H9 (cell line): ENCODE results near the gene CHCHD4. TPM values are rescaled to one million over a fixed set of nuclear protein-coding genes. Genes with fewer than 3 reads are reported as not detected.

Experiments
- DNase-seq: peaks from one replicate; pipeline ENCODE4 v3.0.0-alpha.2; 2017
- H2AFZ ChIP-seq: one replicate; pipeline ENCODE4 v1.6.1; 2013; ENCODE audit warnings: mild to moderate bottlenecking, low read length, control low read depth, moderate library complexity
- H2AK5ac ChIP-seq: 2 replicates; pipeline ENCODE4 v1.6.1; 2013; ENCODE audit warnings: low read length, control low read depth, mixed read lengths; ENCODE audit not compliant: insufficient read length
- H2BK120ac ChIP-seq: one replicate; pipeline ENCODE4 v1.6.1; 2013; ENCODE audit warnings: low read depth, mild to moderate bottlenecking, low read length, control low read depth, inconsistent platforms; ENCODE audit not compliant: poor library complexity, severe bottlenecking
- H2BK12ac ChIP-seq: 2 replicates; pipeline ENCODE4 v1.6.1; 2013; ENCODE audit warnings: low read length, control low read depth, mixed read lengths, low read depth; ENCODE audit not compliant: insufficient read length
- H2BK15ac ChIP-seq: 2 replicates; pipeline ENCODE4 v1.6.1; 2013; ENCODE audit warnings: low read depth, low read length, control low read depth
- H2BK20ac ChIP-seq: one replicate; pipeline ENCODE4 v1.6.1; 2013; ENCODE audit warnings: low read depth, mild to moderate bottlenecking, low read length, control low read depth, inconsistent platforms; ENCODE audit not compliant: poor library complexity, severe bottlenecking
- H2BK5ac ChIP-seq: 2 replicates; pipeline ENCODE4 v1.6.1; 2013; ENCODE audit warnings: low read length, control low read depth, mixed read lengths; ENCODE audit not compliant: insufficient read length
- H3K14ac ChIP-seq: 2 replicates; pipeline ENCODE4 v1.6.1; 2013; ENCODE audit warnings: low read length, control low read depth; ENCODE audit not compliant: insufficient read depth
- H3K18ac ChIP-seq: 2 replicates; pipeline ENCODE4 v1.6.1; 2013; ENCODE audit warnings: low read depth, mild to moderate bottlenecking, mixed read lengths, low read length, control low read depth; ENCODE audit not compliant: insufficient read length
- H3K23ac ChIP-seq: 2 replicates; pipeline ENCODE4 v1.6.1; 2013; ENCODE audit warnings: low read length, control low read depth, mixed read lengths, low read depth; ENCODE audit not compliant: insufficient read length
- H3K23me2 ChIP-seq: 2 replicates; pipeline ENCODE4 v1.6.1; 2013; ENCODE audit warnings: low read depth, mild to moderate bottlenecking, mixed read lengths, low read length, control low read depth; ENCODE audit not compliant: insufficient read length, poor library complexity, severe bottlenecking
- H3K27ac ChIP-seq: 2 replicates; pipeline ENCODE4 v1.5.1; 2013; ENCODE audit warnings: low read length, control low read depth, mixed read lengths, low read depth; ENCODE audit not compliant: insufficient read length
- H3K27me3 ChIP-seq: 2 replicates; pipeline ENCODE4 v1.6.1; 2013; ENCODE audit warnings: low read length, control low read depth, inconsistent platforms; ENCODE audit not compliant: insufficient read depth
- H3K4ac ChIP-seq: 2 replicates; pipeline ENCODE4 v1.6.1; 2013; ENCODE audit warnings: low read depth, mild to moderate bottlenecking, control low read depth, inconsistent platforms, low read length, moderate library complexity
- H3K4me1 ChIP-seq: 2 replicates; pipeline ENCODE4 v1.6.1; 2013; ENCODE audit warnings: low read length, control low read depth, inconsistent platforms; ENCODE audit not compliant: insufficient read depth
- H3K4me2 ChIP-seq: 2 replicates; pipeline ENCODE4 v1.6.1; 2013; ENCODE audit warnings: low read length, control low read depth, mixed read lengths; ENCODE audit not compliant: insufficient read length, insufficient read depth
- H3K56ac ChIP-seq: 2 replicates; pipeline ENCODE4 v1.6.1; 2013; ENCODE audit warnings: low read depth, mild to moderate bottlenecking, mixed read lengths, low read length, control low read depth; ENCODE audit not compliant: insufficient read length
- H3K79me1 ChIP-seq: 2 replicates; pipeline ENCODE4 v1.6.1; 2013; ENCODE audit warnings: low read depth, mild to moderate bottlenecking, moderate library complexity, low read length, control low read depth, inconsistent platforms; ENCODE audit not compliant: insufficient read depth, poor library complexity, severe bottlenecking
- H3K79me2 ChIP-seq: 2 replicates; pipeline ENCODE4 v1.6.1; 2013; ENCODE audit warnings: low read length, control low read depth, inconsistent platforms; ENCODE audit not compliant: insufficient read depth
- H3K9ac ChIP-seq: 2 replicates; pipeline ENCODE4 v1.6.1; 2013; ENCODE audit warnings: low read length, control low read depth, mixed read lengths; ENCODE audit not compliant: insufficient read length; ENCODE audit errors: extremely low read depth
- H3K9me3 ChIP-seq: one replicate; pipeline ENCODE4 v1.6.1; 2013; ENCODE audit warnings: low read depth, low read length, inconsistent platforms; ENCODE audit not compliant: control insufficient read depth
- H3T11ph ChIP-seq: one replicate; pipeline ENCODE4 v1.6.1; 2013; ENCODE audit warnings: mild to moderate bottlenecking, low read length, control low read depth, inconsistent platforms
- H4K20me1 ChIP-seq: one replicate; pipeline ENCODE4 v1.6.1; 2013; ENCODE audit not compliant: control insufficient read depth, insufficient read length, insufficient read depth
- H4K5ac ChIP-seq: 2 replicates; pipeline ENCODE4 v1.6.1; 2013; ENCODE audit warnings: low read depth, mild to moderate bottlenecking, mixed read lengths, low read length, control low read depth; ENCODE audit not compliant: insufficient read length
- H4K8ac ChIP-seq: replicated peaks from 2 replicates; pipeline ENCODE4 v1.6.1; 2013; ENCODE audit warnings: low read length, control low read depth, mixed read lengths, low read depth; ENCODE audit not compliant: insufficient read length
- H4K91ac ChIP-seq: 2 replicates; pipeline ENCODE4 v1.6.1; 2013; ENCODE audit warnings: low read depth, mild to moderate bottlenecking, moderate library complexity, mixed read lengths, low read length, control low read depth; ENCODE audit not compliant: insufficient read length
- H3K27ac Mint-ChIP-seq, 3 experiments: 2 replicates in 2 of 3; 3 replicates in 1 of 3; pipeline ENCODE4 v1.8.0; 2020 to 2021; ENCODE audit warnings: mixed read lengths in 3 of 3, mild to moderate bottlenecking in 1 of 3, moderate library complexity in 1 of 3
- H3K27me3 Mint-ChIP-seq: 2 replicates; pipeline ENCODE4 v1.8.0; 2021; ENCODE audit warnings: low read depth, mild to moderate bottlenecking, moderate library complexity, mixed read lengths
- H3K36me3 Mint-ChIP-seq, 3 experiments: 2 replicates in 2 of 3; 3 replicates in 1 of 3; pipeline ENCODE4 v1.8.0; 2020 to 2021; ENCODE audit warnings: low read depth in 3 of 3, mixed read lengths in 3 of 3; ENCODE audit not compliant: insufficient read depth in 1 of 3
- H3K4me1 Mint-ChIP-seq, 2 experiments: 2 replicates each; pipeline ENCODE4 v1.8.0; 2020; ENCODE audit warnings: mixed read lengths in 2 of 2
- H3K4me3 Mint-ChIP-seq, 2 experiments: 2 replicates in 1 of 2; 3 replicates in 1 of 2; pipeline ENCODE4 v1.8.0; 2020 to 2021; ENCODE audit warnings: mild to moderate bottlenecking in 2 of 2, mixed read lengths in 2 of 2, moderate library complexity in 1 of 2
- H3K9me3 Mint-ChIP-seq, 2 experiments: 2 replicates in 1 of 2; 3 replicates in 1 of 2; pipeline ENCODE4 v1.8.0; 2020; ENCODE audit warnings: mild to moderate bottlenecking in 2 of 2, mixed read lengths in 2 of 2, moderate library complexity in 1 of 2
- WGBS: extraction: QIAGEN DNeasy Blood & Tissue Kit; methylation state at CpG from one replicate; pipeline ENCODE4 v1.1.7; 2013; ENCODE audit warnings: missing lambda C conversion rate, low lambda C conversion rate, mixed read lengths; ENCODE audit not compliant: insufficient read length; ENCODE audit errors: extremely low coverage; 5-methylcytosine and 5-hydroxymethylcytosine counted together
- total RNA-seq: library from RNA; stranded (reverse); gene quantifications from 2 replicates; pipeline ENCODE4 v1.2.1, GENCODE V29; 2021
- TF ChIP-seq, protein P1 (sequence below): fragments of 200-600 bp; sonication (generic); conservative IDR thresholded peaks from 3 replicates; pipeline ENCODE4 v1.8.0; 2021; ENCODE audit warnings: antibody characterized with exemption, mild to moderate bottlenecking

Gene CHCHD4
- total RNA-seq, 1 experiment from 2014 or later = 13.7 TPM

DNA sequence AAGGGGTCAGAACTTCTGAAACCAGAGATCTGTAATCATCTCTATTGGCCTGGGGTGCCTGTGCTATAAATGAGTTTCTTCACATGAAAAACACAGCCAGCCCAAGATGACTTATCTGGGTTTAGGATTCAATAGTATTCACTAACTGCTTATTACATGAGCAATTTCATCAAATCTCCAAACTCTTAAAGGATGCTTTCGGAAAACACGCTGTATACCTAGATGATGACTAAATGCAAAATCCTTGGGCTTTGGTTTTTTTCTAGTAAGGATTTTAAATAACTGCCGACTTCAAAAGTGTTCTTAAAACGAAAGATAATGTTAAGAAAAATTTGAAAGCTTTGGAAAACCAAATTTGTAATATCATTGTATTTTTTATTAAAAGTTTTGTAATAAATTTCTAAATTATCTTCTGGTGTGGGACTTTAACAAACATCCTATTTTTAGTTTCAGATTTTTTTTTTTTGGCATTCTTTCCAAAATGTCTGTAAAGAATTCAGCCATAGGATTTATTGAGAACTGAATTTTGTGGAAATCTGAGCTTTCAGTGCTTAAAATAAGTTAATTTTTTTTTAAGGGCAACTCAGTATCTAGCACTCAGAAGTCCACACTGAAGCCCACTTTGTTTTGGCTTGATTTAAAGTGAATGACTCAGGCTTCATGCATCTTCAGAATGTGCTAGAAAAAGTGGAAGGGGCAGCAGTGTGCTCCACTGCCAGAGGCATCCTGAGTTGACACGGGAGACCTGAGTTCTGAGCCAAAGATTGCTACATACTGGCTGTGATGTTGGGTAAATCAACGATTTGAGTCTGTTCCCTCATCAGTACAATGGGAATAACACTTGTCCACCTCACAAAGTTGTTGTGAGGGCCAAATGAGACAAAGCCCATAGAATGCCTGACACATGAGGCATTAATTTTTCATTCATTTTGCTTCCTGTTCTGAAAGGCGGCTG, 18.9 kb upstream of the CHCHD4 start:
- peak overlapping the region; percentile 45 for H3K18ac ChIP-seq
- H3K56ac ChIP-seq = no peak overlapping the region
- Mint-ChIP-seq H3K4me3 (no peak overlapping the region), H3K27me3 (no peaks in the 10 kb centered on the region; the same call in 1 of the 2 replicates), H3K4me1 (peaks cover 10 to 21% of the 10 kb centered on the region in 2 experiments), H3K27ac (peak overlapping the region in 1 of 3 experiments; percentile 94; a peak in 2 of 7 replicates), H3K36me3 (peaks cover 16 to 72% (median 37%) of the 10 kb centered on the region in 3 experiments), H3K9me3 (no peaks in the 10 kb centered on the region; a peak in 1 of 5 replicates)
- no peak overlapping the region for H2BK5ac ChIP-seq
- no peak overlapping the region for H3K14ac ChIP-seq
- H3K9ac ChIP-seq = no peak overlapping the region
- H3T11ph ChIP-seq = peak overlapping the region; percentile 40
- H3K27ac ChIP-seq = peak overlapping the region; percentile 38
- peak overlapping the region; percentile 39 for H4K91ac ChIP-seq
- no peaks in the 10 kb centered on the region for H3K27me3 ChIP-seq
- no peaks in the 10 kb centered on the region for H3K79me1 ChIP-seq
- WGBS = no CpG with 5 or more reads among the region's 7 CpGs
- no peaks in the 10 kb centered on the region for H3K9me3 ChIP-seq
- H2BK120ac ChIP-seq = peak overlapping the region; percentile 87
- no peak overlapping the region for H3K4me2 ChIP-seq
- TF ChIP-seq, protein P1, sequence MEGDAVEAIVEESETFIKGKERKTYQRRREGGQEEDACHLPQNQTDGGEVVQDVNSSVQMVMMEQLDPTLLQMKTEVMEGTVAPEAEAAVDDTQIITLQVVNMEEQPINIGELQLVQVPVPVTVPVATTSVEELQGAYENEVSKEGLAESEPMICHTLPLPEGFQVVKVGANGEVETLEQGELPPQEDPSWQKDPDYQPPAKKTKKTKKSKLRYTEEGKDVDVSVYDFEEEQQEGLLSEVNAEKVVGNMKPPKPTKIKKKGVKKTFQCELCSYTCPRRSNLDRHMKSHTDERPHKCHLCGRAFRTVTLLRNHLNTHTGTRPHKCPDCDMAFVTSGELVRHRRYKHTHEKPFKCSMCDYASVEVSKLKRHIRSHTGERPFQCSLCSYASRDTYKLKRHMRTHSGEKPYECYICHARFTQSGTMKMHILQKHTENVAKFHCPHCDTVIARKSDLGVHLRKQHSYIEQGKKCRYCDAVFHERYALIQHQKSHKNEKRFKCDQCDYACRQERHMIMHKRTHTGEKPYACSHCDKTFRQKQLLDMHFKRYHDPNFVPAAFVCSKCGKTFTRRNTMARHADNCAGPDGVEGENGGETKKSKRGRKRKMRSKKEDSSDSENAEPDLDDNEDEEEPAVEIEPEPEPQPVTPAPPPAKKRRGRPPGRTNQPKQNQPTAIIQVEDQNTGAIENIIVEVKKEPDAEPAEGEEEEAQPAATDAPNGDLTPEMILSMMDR = no peak
- peaks cover 6% of the 10 kb centered on the region; the same call in 1 of the 2 replicates for H3K4me1 ChIP-seq
- no peak overlapping the region for H2BK15ac ChIP-seq
- H3K4ac ChIP-seq = peak overlapping the region; percentile 75; the same call in 1 of the 2 replicates
- H2AK5ac ChIP-seq = no peak overlapping the region
- H2BK20ac ChIP-seq = no peak overlapping the region
- DNase-seq = no peak
- no peaks in the 10 kb centered on the region for H3K79me2 ChIP-seq
- no peak overlapping the region for H4K8ac ChIP-seq
- peak overlapping the region; percentile 28 for H2BK12ac ChIP-seq
- peaks cover 2% of the 10 kb centered on the region for H3K23me2 ChIP-seq
- H2AFZ ChIP-seq = no peak overlapping the region
- H4K20me1 ChIP-seq = peaks cover 2% of the 10 kb centered on the region
- no peak overlapping the region for H4K5ac ChIP-seq
- H3K23ac ChIP-seq = no peak overlapping the region
